Glutamatergic neuron (in vitro differentiated cells): Measurements from ENCODE around the gene RAB15. TPM values are rescaled to one million over a fixed set of nuclear protein-coding genes. Genes with fewer than 3 reads are reported as not detected.
A peak's percentile ranks its signal among the peaks of the same experiment; 100 is the strongest.

Experiments used
- DNase-seq: peaks from one replicate; pipeline ENCODE4 v3.0.0; 2022
- H3K27ac Mint-ChIP-seq: one replicate; pipeline ENCODE4 v1.8.0; 2020; ENCODE audit warnings: mild to moderate bottlenecking, mixed read lengths, inconsistent platforms; ENCODE audit not compliant: unreplicated experiment
- H3K27me3 Mint-ChIP-seq: one replicate; pipeline ENCODE4 v1.8.0; 2020; ENCODE audit warnings: mild to moderate bottlenecking, moderate library complexity, mixed read lengths, inconsistent platforms; ENCODE audit not compliant: unreplicated experiment
- H3K36me3 Mint-ChIP-seq: one replicate; pipeline ENCODE4 v1.8.0; 2020; ENCODE audit warnings: mild to moderate bottlenecking, mixed read lengths, inconsistent platforms; ENCODE audit not compliant: unreplicated experiment
- H3K4me1 Mint-ChIP-seq: one replicate; pipeline ENCODE4 v1.8.0; 2020; ENCODE audit warnings: mild to moderate bottlenecking, low read depth, mixed read lengths, inconsistent platforms; ENCODE audit not compliant: unreplicated experiment
- H3K4me3 Mint-ChIP-seq: one replicate; pipeline ENCODE4 v1.8.0; 2020; ENCODE audit warnings: mild to moderate bottlenecking, mixed read lengths, inconsistent platforms; ENCODE audit not compliant: unreplicated experiment
- H3K9me3 Mint-ChIP-seq: one replicate; pipeline ENCODE4 v1.8.0; 2020; ENCODE audit warnings: mild to moderate bottlenecking, moderate library complexity, mixed read lengths, inconsistent platforms; ENCODE audit not compliant: unreplicated experiment
- total RNA-seq: library from RNA; stranded (reverse); fragmentation: NEBNext Ultra II Directional; extraction: Animal tissue kit (Norgen Biotek cat#: 25700); gene quantifications from one replicate; pipeline ENCODE4 v1.2.1, GENCODE V29; 2021; ENCODE audit not compliant: unreplicated experiment
- TF ChIP-seq, protein P1 (sequence below): fragments of 200-600 bp; sonication (generic); IDR thresholded peaks from one replicate; pipeline ENCODE4 v1.5.0; 2021; ENCODE audit not compliant: partially characterized antibody, unreplicated experiment

Gene RAB15
- total RNA-seq, 1 donor from 2014 or later = 79.5 TPM

DNA sequence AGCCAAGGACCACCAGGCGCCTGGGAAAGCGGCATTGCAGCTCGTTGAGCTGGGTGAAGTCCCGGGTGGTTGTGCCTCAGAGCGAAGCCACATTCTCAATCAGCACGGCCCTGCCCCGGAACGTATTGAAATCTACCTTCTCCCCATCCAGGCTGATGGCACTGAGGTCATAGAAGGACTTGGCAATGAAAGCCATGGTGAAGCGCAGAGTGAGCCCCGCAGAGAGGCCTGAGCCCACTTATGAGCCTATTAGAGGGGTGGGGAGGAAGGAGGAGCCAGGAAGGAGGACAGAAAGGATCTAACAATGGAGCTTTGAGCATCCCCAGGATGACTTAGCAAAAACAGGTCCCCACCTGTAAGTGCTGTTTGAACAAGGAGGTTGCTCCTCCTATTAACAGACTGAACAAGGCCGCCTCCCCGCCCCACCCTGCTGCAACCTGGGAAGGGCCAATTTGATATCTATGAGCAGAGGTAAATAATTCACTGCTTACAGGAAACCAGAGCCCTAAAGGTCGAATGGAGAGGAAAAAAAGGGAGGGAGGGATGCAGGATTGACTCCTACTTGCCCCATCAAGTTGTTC lies 29.5 kb downstream of the RAB15 start, which contains the start of gene GPX2:
Gene GPX2 (minus strand): TSS at position 215 of the 581 bp plus-strand sequence. CDS start 19 bp downstream, at position 196.
- peaks cover 9% of the 10 kb centered on the region for H3K9me3 Mint-ChIP-seq
- H3K4me3 Mint-ChIP-seq = no peak within 1 kb of the TSS
- no peaks in the 10 kb centered on the region for H3K4me1 Mint-ChIP-seq
- no peaks in the 10 kb centered on the region for H3K27me3 Mint-ChIP-seq
- DNase-seq = no peak
- TF ChIP-seq, protein P1, sequence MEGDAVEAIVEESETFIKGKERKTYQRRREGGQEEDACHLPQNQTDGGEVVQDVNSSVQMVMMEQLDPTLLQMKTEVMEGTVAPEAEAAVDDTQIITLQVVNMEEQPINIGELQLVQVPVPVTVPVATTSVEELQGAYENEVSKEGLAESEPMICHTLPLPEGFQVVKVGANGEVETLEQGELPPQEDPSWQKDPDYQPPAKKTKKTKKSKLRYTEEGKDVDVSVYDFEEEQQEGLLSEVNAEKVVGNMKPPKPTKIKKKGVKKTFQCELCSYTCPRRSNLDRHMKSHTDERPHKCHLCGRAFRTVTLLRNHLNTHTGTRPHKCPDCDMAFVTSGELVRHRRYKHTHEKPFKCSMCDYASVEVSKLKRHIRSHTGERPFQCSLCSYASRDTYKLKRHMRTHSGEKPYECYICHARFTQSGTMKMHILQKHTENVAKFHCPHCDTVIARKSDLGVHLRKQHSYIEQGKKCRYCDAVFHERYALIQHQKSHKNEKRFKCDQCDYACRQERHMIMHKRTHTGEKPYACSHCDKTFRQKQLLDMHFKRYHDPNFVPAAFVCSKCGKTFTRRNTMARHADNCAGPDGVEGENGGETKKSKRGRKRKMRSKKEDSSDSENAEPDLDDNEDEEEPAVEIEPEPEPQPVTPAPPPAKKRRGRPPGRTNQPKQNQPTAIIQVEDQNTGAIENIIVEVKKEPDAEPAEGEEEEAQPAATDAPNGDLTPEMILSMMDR = no peak
- H3K27ac Mint-ChIP-seq = no peak within 1 kb of the TSS
- H3K36me3 Mint-ChIP-seq = no peaks in the 10 kb centered on the region

DNA sequence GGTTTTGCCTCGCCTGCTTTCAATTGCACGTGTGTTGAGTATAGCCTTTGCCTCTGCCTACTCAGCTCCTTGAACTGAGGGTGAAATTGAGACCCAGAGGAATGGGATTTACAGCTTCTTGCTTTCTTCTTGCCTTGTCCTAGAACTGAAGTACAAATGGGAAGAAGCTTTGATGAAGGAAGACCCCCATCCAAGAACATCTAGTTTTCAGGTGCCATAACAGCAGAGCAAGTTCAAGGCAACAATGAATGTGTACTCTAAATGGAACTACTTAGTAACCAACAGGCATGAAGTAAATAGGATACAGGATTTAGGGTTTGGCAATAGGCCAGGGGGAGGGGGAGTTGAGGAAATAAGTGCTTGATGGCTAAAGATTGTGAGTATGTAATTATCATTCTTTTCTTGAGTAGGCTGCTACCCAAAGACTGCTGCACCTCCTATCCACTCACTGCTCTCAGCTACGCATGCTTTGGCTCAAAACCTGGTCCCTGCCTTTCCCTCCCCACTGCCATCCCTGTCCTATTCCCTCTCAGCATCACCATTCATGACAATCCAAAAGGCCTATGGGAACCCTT lies 31.7 kb downstream of the RAB15 start:
- H3K27ac Mint-ChIP-seq = no peak overlapping the region
- no peak overlapping the region for H3K4me3 Mint-ChIP-seq
- H3K9me3 Mint-ChIP-seq = peaks cover 8% of the 10 kb centered on the region
- TF ChIP-seq, protein P1 = no peak
- H3K4me1 Mint-ChIP-seq = peaks cover 10% of the 10 kb centered on the region
- no peaks in the 10 kb centered on the region for H3K36me3 Mint-ChIP-seq
- no peaks in the 10 kb centered on the region for H3K27me3 Mint-ChIP-seq
- DNase-seq = no peak

GRCh38 chr14:64939817-64940190 lies 32.3 kb downstream of the RAB15 start:
- Mint-ChIP-seq H3K9me3 (peaks cover 6% of the 10 kb centered on the region), H3K36me3 (no peaks in the 10 kb centered on the region), H3K4me3 (no peak overlapping the region), H3K27ac (no peak overlapping the region), H3K4me1 (peaks cover 10% of the 10 kb centered on the region), H3K27me3 (no peaks in the 10 kb centered on the region)
- TF ChIP-seq, protein P1 = no peak
- DNase-seq = no peak

DNA sequence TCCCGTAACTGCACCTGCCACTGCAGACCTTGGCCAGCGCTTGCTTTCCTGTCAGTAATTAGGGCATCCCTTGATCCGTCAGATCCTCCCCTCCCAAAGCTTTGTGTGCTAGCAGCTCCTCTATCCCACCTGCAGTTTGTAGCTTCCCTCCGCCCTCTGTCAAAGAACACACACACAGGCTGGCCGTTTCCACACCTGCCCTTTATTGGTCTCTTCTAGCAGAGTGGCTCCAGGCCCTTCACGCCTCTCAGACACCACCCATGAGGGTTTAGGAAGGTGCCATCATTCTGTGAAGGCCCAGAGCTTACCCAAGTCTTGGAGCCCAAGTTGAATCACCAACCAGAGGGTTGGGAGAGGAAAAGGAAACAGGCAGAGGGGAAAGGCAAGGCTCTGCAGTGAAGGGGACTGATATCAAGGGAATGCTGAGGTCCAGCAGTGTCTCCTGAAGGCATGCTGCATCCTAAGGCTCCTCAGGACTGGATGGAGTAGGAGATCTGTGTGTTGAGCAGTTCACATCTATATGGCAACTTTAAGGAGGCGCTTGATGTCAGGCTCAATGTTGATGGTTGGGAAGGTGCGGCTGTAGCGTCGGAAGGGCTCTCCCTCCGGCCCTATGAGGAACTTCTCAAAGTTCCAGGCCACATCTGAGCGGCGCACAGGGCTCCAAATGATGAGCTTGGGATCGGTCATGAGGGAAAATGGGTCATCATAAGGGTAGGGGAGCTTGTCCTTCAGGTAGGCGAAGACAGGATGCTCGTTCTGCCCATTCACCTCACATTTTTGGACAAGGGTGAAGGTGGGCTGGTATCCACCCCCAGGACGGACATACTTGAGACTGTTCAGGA lies 32.9 kb downstream of the RAB15 start:
- H3K27ac Mint-ChIP-seq = no peak overlapping the region
- peaks cover 10% of the 10 kb centered on the region for H3K4me1 Mint-ChIP-seq
- TF ChIP-seq, protein P1 = no peak
- H3K4me3 Mint-ChIP-seq = no peak overlapping the region
- no peaks in the 10 kb centered on the region for H3K27me3 Mint-ChIP-seq
- peaks cover 4% of the 10 kb centered on the region for H3K9me3 Mint-ChIP-seq
- H3K36me3 Mint-ChIP-seq = no peaks in the 10 kb centered on the region
- no peak for DNase-seq

DNA sequence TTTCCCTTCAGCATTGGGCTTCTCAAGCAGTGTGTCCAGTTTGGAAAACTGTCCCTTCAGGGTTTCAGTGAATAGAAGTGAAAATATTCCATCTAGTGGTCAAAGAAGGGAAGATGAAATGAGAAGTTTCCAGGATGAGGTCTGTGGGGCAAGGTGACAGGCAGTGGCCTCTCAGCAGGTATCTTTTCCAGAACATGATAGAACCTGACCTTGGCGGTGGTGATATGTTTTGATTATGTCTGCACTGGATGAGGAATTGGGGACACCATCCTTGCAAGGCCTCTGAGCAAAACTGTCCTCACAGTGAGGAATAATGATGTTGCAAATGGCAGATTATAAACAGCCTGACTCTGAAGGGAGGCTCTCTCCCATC lies 34.3 kb downstream of the RAB15 start:
- H3K4me1 Mint-ChIP-seq = peaks cover 10% of the 10 kb centered on the region
- H3K9me3 Mint-ChIP-seq = peaks cover 4% of the 10 kb centered on the region
- no peaks in the 10 kb centered on the region for H3K36me3 Mint-ChIP-seq
- H3K27me3 Mint-ChIP-seq = no peaks in the 10 kb centered on the region
- H3K4me3 Mint-ChIP-seq = no peak overlapping the region
- peak overlapping the region; percentile 31 for H3K27ac Mint-ChIP-seq
- TF ChIP-seq, protein P1 = no peak
- no peak for DNase-seq
